Panc1 (cell line): ENCODE data around the gene ADAMTS2. TPM values are rescaled to one million over a fixed set of nuclear protein-coding genes. Genes with fewer than 3 reads are reported as not detected.

Experiments used
- ATAC-seq: fragments of 200-7000 bp; cut with Tn5 transposase; 2 replicates; pipeline ENCODE4 v1.9.1; 2020; ENCODE audit warnings: mild to moderate bottlenecking, moderate library complexity
- BruUV-seq: library from RNA; stranded (reverse); fragments of 400-500 nt; replicated peaks from 2 replicates; lab custom pipeline; 2021; lab: Mats Ljungman, UMichigan
- CTCF ChIA-PET: fragments of 300-600 bp; sonication (Branson Sonifier 250); formaldehyde crosslinking; loops from one replicate; lab custom pipeline; 2022; ENCODE audit warnings: antibody characterized with exemption; lab: Charles Lee
- POLR2A ChIA-PET: fragments of 300-600 bp; sonication (Branson Sonifier 250); formaldehyde crosslinking; loops from one replicate; lab custom pipeline; 2022; ENCODE audit warnings: antibody characterized with exemption; lab: Charles Lee
- DNase-seq: peaks from one replicate; pipeline ENCODE4 v3.0.0-alpha.2; 2010; ENCODE audit warnings: low read depth, low spot score
- H3K27ac ChIP-seq: 2 replicates; pipeline ENCODE4 v1.5.1; 2011; ENCODE audit warnings: mild to moderate bottlenecking, low read length, inconsistent platforms
- H3K27me3 ChIP-seq: fragments of 200-500 bp; sonication (Bioruptor generic); 2 replicates; pipeline ENCODE4 v1.6.0; 2014; ENCODE audit warnings: low read length, inconsistent platforms; ENCODE audit not compliant: control insufficient read depth, insufficient read depth
- H3K36me3 ChIP-seq: fragments of 200-500 bp; sonication (Bioruptor generic); 2 replicates; pipeline ENCODE4 v1.5.1; 2014; ENCODE audit warnings: inconsistent platforms, mild to moderate bottlenecking, low read length, moderate library complexity; ENCODE audit not compliant: control insufficient read depth, insufficient read depth
- H3K4me1 ChIP-seq: 2 replicates; pipeline ENCODE4 v1.5.1; 2011; ENCODE audit warnings: inconsistent platforms, mild to moderate bottlenecking, low read length, moderate library complexity; ENCODE audit not compliant: control insufficient read depth, insufficient read depth
- H3K4me3 ChIP-seq, 2 experiments: 2 replicates each; pipeline ENCODE4 v1.5.1; 2011 to 2012; ENCODE audit warnings: low read depth in 2 of 2, low read length in 2 of 2, mild to moderate bottlenecking in 2 of 2, inconsistent platforms in 1 of 2, moderate library complexity in 1 of 2
- H3K9me3 ChIP-seq: fragments of 200-500 bp; sonication (Bioruptor generic); 2 replicates; pipeline ENCODE4 v1.5.1; 2014; ENCODE audit warnings: low read depth, mild to moderate bottlenecking, inconsistent platforms, low read length, moderate library complexity; ENCODE audit not compliant: control insufficient read depth, insufficient read depth
- CTCF ChIP-seq: fragments of 450-650 bp; IDR thresholded peaks from 2 replicates; pipeline ENCODE4 v1.5.1; 2017; ENCODE audit warnings: mild to moderate bottlenecking
- POLR2AphosphoS5 ChIP-seq: IDR thresholded peaks from 2 replicates; pipeline ENCODE4 v1.6.1; 2012; ENCODE audit warnings: mild to moderate bottlenecking, low read depth, low read length, moderate library complexity
- SIN3A ChIP-seq: IDR thresholded peaks from 2 replicates; pipeline ENCODE4 v1.6.1; 2012; ENCODE audit warnings: low read depth, mild to moderate bottlenecking, low read length, moderate library complexity, borderline replicate concordance; ENCODE audit not compliant: insufficient read depth
- TCF7L2 ChIP-seq: IDR thresholded peaks from 2 replicates; pipeline ENCODE4 v1.6.1; 2011; ENCODE audit warnings: mild to moderate bottlenecking, low read depth, low read length, inconsistent platforms
- in situ Hi-C: cut with HindIII; loops from 2 replicates; pipeline ENCODE4 v1.10.0; 2016; ENCODE audit warnings: low sequenced_read_pairs, low pct_unique_long_range_greater_than_20kb
- intact Hi-C: fragments of 100-400 bp; cut with micrococcal nuclease; formaldehyde crosslinking; loops from one replicate; pipeline ENCODE4 v1.10.0; 2022; ENCODE audit not compliant: unreplicated experiment
- total RNA-seq: library from RNA; stranded (reverse); gene quantifications from one replicate; pipeline ENCODE4 v1.2.1, GENCODE V29; 2021; ENCODE audit not compliant: unreplicated experiment
- TF ChIP-seq, protein P1 (sequence below), 2 experiments: IDR thresholded peaks; 2 replicates each; pipeline ENCODE4 v1.6.1; 2011 to 2012; ENCODE audit warnings: low read depth in 2 of 2, control low read depth in 1 of 2, low read length in 1 of 2, mild to moderate bottlenecking in 1 of 2, moderate library complexity in 1 of 2; ENCODE audit not compliant: insufficient read depth in 1 of 2

Gene ADAMTS2
- total RNA-seq, 1 experiment from 2014 or later, result 0.13 TPM

DNA sequence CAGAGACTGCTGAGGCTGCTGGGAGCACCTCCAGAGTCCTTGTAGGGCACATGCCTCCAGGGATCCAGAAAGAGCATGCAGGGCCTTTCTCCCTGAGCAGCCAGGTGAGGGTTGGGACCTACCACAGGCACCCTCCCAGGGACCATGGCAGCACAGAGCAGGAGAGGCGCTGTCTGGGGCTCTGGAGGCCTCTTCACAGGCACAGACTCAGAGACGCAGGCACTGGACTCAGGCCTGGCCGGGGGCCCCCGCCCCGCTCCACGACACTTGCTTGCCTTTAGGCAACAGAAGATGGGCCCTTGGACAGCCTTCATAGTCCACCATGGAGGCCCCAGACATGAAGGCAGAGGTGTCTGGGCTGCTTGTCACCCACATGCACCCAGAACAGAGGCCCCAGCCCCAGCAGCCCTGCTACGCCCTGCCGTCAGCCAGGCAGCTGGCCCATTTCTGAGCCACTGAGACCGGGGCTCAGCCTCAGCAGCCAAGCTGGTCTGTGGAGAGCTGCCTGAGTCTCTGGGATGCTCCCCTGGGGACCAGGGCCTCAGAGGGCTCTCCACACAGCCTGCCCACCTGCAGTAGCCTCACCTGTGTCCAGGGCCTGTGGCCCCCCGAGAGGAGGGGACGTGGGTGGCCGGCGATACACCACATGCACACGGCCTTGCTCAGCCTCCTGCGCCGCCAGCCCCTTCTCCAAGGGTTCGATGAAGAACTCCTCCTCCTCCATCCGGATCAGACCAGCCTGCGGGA, 72.8 kb downstream of the ADAMTS2 start:
- Histone ChIP-seq H3K4me3 (no peak overlapping the region), H3K27me3 (no peaks in the 10 kb centered on the region), H3K4me1 (peaks cover 7% of the 10 kb centered on the region), H3K9me3 (no peaks in the 10 kb centered on the region), H3K27ac (no peak overlapping the region), H3K36me3 (no peaks in the 10 kb centered on the region)
- in situ Hi-C loops, result no loop called here
- intact Hi-C loops, result no loop called here
- BruUV-seq, result no TSS peak
- TF ChIP-seq CTCF (no peak), TCF7L2 (no peak), SIN3A (no peak), POLR2AphosphoS5 (no peak)
- TF ChIP-seq, protein P1, sequence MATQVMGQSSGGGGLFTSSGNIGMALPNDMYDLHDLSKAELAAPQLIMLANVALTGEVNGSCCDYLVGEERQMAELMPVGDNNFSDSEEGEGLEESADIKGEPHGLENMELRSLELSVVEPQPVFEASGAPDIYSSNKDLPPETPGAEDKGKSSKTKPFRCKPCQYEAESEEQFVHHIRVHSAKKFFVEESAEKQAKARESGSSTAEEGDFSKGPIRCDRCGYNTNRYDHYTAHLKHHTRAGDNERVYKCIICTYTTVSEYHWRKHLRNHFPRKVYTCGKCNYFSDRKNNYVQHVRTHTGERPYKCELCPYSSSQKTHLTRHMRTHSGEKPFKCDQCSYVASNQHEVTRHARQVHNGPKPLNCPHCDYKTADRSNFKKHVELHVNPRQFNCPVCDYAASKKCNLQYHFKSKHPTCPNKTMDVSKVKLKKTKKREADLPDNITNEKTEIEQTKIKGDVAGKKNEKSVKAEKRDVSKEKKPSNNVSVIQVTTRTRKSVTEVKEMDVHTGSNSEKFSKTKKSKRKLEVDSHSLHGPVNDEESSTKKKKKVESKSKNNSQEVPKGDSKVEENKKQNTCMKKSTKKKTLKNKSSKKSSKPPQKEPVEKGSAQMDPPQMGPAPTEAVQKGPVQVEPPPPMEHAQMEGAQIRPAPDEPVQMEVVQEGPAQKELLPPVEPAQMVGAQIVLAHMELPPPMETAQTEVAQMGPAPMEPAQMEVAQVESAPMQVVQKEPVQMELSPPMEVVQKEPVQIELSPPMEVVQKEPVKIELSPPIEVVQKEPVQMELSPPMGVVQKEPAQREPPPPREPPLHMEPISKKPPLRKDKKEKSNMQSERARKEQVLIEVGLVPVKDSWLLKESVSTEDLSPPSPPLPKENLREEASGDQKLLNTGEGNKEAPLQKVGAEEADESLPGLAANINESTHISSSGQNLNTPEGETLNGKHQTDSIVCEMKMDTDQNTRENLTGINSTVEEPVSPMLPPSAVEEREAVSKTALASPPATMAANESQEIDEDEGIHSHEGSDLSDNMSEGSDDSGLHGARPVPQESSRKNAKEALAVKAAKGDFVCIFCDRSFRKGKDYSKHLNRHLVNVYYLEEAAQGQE (IDR thresholded peaks at IDR 0.05; ENCODE audit: insufficient read depth in 1 of 2, low read depth in 2 of 2, low read length in 1 of 2), result no peak
- ChIA-PET POLR2A (no interaction called here), CTCF (no interaction called here)
- DNase-seq, result no peak
- ATAC-seq, result no peak

DNA sequence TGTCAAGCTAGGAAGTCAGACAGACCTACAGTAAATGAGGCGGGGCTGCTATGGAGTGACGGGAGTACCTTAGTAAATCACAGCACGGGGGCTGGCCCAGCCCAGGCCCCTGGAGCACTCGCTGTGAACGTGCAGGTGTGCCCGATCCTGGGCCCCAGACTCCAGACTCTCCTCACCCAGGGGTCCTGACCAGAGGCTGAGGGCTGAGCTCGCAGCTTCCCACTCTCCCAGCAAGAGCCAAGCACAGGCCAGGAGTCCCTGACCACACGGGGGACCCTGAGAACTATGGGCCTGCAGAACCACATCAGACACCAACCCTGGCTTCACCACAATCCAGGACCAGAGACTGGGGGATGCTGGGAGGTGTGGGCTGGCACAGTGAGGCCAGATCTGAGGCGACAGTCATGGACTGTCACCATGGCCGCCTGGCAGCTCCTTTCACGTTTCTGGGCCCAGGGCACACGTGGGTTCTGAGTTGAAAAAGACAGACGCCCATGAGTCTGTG, 73.4 kb downstream of the ADAMTS2 start:
- Histone ChIP-seq H3K27me3 (no peaks in the 10 kb centered on the region), H3K4me3 (no peak overlapping the region), H3K36me3 (no peaks in the 10 kb centered on the region), H3K9me3 (no peaks in the 10 kb centered on the region), H3K4me1 (peaks cover 7% of the 10 kb centered on the region), H3K27ac (no peak overlapping the region)
- intact Hi-C loops (no loop called here), in situ Hi-C loops (no loop called here)
- POLR2A ChIA-PET, result no interaction called here
- CTCF ChIA-PET, result no interaction called here
- BruUV-seq, result no TSS peak
- ATAC-seq (no peak), DNase-seq (no peak)
- TF ChIP-seq TCF7L2 (no peak), SIN3A (no peak), CTCF (no peak), POLR2AphosphoS5 (no peak)
- TF ChIP-seq, protein P1 (IDR thresholded peaks at IDR 0.05; ENCODE audit: insufficient read depth in 1 of 2, low read depth in 2 of 2, low read length in 1 of 2), result no peak
